HL-60 (cell line): Measurements from ENCODE around the gene SERPINA1.

ENCODE experiments used
- DNase-seq, 2 experiments: peaks; one replicate each; pipeline ENCODE4 v3.0.0-alpha.2; 2010 to 2020; ENCODE audit warnings: low read depth in 1 of 2, low spot score in 1 of 2
- H3K27ac ChIP-seq: fragments of 250-450 bp; sonication (Bioruptor Pico); replicated peaks from 2 replicates; pipeline ENCODE4 v1.5.1; 2020; ENCODE audit warnings: mild to moderate bottlenecking, moderate library complexity
- H3K27me3 ChIP-seq: fragments of 250-450 bp; sonication (Bioruptor Pico); 2 replicates; pipeline ENCODE4 v1.5.1; 2021; ENCODE audit warnings: mild to moderate bottlenecking, moderate library complexity; ENCODE audit not compliant: insufficient read depth, poor library complexity, severe bottlenecking
- H3K4me3 ChIP-seq: replicated peaks from 2 replicates; pipeline ENCODE4 v1.5.1; 2011; ENCODE audit warnings: mild to moderate bottlenecking, control low read depth, low read length; ENCODE audit not compliant: insufficient read depth
- GABPA ChIP-seq: IDR thresholded peaks from 2 replicates; pipeline ENCODE4 v1.6.1; 2012; ENCODE audit warnings: low read depth
- POLR2AphosphoS5 ChIP-seq: IDR thresholded peaks from 2 replicates; pipeline ENCODE4 v1.6.1; 2012; ENCODE audit warnings: low read depth
- REST ChIP-seq: IDR thresholded peaks from 2 replicates; pipeline ENCODE4 v1.6.1; 2012; ENCODE audit warnings: low read depth; ENCODE audit not compliant: insufficient replicate concordance
- SPI1 ChIP-seq: IDR thresholded peaks from 2 replicates; pipeline ENCODE4 v1.6.1; 2012; ENCODE audit warnings: low read depth, mild to moderate bottlenecking, borderline replicate concordance
- TF ChIP-seq, protein P1 (sequence below): IDR thresholded peaks from one replicate; pipeline ENCODE4 v1.5.1; 2011; ENCODE audit warnings: low read length, control low read depth, inconsistent platforms; ENCODE audit not compliant: insufficient read depth

SERPINA1 gene

GRCh38 chr14:94374749-94375260 is 13.6 kb downstream of the SERPINA1 start:
- Histone ChIP-seq H3K27ac (no peak overlapping the region), H3K4me3 (no peak overlapping the region), H3K27me3 (no peaks in the 10 kb centered on the region)
- TF ChIP-seq POLR2AphosphoS5: no peak
- DNase-seq: no peak

- no peak for DNase-seq
- no peak for TF ChIP-seq GABPA
- no peak for TF ChIP-seq REST
- TF ChIP-seq POLR2AphosphoS5: no peak
- no peak for TF ChIP-seq SPI1
- TF ChIP-seq, protein P1, sequence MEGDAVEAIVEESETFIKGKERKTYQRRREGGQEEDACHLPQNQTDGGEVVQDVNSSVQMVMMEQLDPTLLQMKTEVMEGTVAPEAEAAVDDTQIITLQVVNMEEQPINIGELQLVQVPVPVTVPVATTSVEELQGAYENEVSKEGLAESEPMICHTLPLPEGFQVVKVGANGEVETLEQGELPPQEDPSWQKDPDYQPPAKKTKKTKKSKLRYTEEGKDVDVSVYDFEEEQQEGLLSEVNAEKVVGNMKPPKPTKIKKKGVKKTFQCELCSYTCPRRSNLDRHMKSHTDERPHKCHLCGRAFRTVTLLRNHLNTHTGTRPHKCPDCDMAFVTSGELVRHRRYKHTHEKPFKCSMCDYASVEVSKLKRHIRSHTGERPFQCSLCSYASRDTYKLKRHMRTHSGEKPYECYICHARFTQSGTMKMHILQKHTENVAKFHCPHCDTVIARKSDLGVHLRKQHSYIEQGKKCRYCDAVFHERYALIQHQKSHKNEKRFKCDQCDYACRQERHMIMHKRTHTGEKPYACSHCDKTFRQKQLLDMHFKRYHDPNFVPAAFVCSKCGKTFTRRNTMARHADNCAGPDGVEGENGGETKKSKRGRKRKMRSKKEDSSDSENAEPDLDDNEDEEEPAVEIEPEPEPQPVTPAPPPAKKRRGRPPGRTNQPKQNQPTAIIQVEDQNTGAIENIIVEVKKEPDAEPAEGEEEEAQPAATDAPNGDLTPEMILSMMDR: no peak
- Histone ChIP-seq H3K27ac (no peak overlapping the region), H3K4me3 (no peak overlapping the region), H3K27me3 (no peaks in the 10 kb centered on the region)
Measured at GRCh38 chr14:94374116-94374515, 14.3 kb downstream of the SERPINA1 start.

DNA sequence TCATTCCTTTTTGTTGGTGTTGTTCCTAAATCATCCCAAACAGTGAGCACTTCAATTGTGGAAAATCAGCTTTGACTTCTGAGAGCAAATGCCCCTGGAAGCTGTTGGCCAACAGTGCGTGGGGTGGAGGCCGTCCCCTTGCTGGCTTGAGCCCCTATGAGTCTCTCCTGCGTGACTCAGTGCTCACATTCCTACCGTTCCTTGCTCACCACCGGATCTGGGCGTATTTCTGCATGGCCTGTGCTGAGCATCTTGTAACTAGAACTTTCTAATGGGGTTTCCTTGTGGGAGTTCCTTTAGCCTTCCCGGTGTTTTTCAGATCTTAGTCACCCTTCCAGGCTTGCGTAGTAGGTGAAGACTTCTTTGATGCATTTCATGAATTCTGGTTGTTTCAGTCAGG is 14.7 kb downstream of the SERPINA1 start:
- no peak for TF ChIP-seq GABPA
- no peak for TF ChIP-seq REST
- TF ChIP-seq, protein P1: no peak
- no peak for TF ChIP-seq SPI1
- no peak for TF ChIP-seq POLR2AphosphoS5
- Histone ChIP-seq H3K4me3 (no peak overlapping the region), H3K27me3 (no peaks in the 10 kb centered on the region), H3K27ac (no peak overlapping the region)
- no peak for DNase-seq

DNA sequence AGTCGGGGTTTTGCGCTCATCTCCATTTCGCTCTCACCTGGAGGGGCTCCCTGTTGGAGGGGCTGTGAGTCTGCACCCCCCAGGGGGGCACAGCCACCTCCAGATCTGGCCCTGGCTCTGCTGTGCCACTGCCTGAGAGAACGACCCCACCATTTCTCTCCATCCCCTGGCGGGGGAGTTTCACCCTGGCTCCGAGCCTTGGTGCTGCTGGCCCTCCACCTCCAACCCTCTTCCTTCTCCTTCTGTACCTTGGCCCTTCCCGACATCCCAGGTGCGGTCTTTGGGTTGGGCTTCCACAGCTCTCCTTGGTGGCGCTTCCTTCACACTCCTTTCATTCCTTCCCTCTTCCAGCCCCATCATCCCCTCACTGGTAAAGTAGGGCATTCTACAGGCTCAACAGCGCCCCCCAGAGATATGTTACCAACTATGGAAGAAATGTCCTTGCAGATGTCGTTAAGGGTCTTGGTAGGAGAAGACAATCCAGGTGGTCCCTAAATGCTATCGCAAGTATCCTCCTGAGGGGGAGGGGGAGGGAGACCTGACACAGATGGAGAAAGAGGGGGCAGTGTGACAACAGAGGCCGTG is 16.3 kb downstream of the SERPINA1 start:
- no peaks in the 10 kb centered on the region for H3K27me3 ChIP-seq
- no peak for TF ChIP-seq SPI1
- no peak for TF ChIP-seq REST
- no peak for TF ChIP-seq POLR2AphosphoS5
- no peak for TF ChIP-seq GABPA
- no peak overlapping the region for H3K27ac ChIP-seq
- DNase-seq: no peak
- H3K4me3 ChIP-seq: no peak overlapping the region
